ENCODE data around the gene BRICD5. TPM values are rescaled to one million over a fixed set of nuclear protein-coding genes. Genes with fewer than 3 reads are reported as not detected.
A peak's percentile ranks its signal among the peaks of the same experiment; 100 is the strongest.

BRICD5 gene
- total and polyA plus RNA-seq, 2 of the 13 experiments (the other 11 are each of a cell fraction or from before 2014, with no cell fraction given), result 1.6 to 5.8 TPM

DNA sequence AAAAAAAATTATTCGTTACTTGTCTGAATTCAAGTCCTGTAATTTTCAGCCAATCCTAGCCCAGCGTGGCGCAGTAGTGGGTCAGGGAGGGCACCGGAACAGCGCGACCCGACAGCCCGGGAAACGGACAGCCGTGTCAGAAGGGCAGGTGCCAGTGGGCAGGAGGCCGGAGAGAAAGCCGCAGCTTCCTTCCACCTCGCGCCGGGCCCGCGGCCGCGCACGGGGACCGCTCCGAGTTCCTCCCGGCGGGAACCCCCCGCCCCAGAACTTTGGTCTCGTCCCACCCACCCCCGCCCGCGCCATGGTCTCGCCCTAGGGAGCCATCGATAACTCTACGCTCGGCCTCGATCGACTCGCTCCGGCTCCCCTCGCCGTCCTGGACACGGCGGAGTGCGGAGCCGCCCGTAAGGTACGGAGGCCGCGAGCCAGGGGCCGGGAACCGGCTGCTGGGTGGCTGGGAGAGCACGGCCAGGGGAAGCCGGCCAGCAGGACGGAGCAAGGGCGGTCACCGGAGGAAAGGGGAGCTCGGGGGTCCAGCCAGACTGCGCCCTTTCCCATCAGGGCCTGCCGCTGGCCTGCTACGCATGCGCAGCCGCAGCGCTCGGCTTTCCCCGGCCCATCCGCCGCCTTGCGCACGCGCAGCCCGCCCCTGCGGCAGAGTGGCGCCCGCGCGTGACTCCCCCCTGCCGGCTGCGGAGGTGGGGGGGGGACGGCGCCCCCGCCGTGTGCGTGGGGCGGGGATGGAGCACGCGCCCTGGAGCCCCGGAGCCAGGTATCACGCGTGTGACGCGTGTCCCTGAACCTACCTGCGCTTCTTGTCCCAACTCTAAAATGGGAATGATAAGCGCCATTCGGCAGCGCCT lies 5.3 kb downstream of the BRICD5 start, which contains the start of gene MLST8 (continued):
- no peak for TF ChIP-seq CENPBD1 (CRISPR knock-in tag; IDR thresholded peaks at IDR 0.05; ENCODE audit: borderline replicate concordance, low read depth)
- peak; percentile 60; the same call in 1 of the 2 replicates for TF ChIP-seq ZC3H13 (CRISPR knock-in tag; IDR thresholded peaks at IDR 0.05)
- TF ChIP-seq, protein P1, sequence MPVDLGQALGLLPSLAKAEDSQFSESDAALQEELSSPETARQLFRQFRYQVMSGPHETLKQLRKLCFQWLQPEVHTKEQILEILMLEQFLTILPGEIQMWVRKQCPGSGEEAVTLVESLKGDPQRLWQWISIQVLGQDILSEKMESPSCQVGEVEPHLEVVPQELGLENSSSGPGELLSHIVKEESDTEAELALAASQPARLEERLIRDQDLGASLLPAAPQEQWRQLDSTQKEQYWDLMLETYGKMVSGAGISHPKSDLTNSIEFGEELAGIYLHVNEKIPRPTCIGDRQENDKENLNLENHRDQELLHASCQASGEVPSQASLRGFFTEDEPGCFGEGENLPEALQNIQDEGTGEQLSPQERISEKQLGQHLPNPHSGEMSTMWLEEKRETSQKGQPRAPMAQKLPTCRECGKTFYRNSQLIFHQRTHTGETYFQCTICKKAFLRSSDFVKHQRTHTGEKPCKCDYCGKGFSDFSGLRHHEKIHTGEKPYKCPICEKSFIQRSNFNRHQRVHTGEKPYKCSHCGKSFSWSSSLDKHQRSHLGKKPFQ (CRISPR knock-in tag; IDR thresholded peaks at IDR 0.05; ENCODE audit: insufficient replicate concordance), result peak; percentile 49
- no peak for TF ChIP-seq ZNF280D (CRISPR knock-in tag; IDR thresholded peaks at IDR 0.05)
- TF ChIP-seq ZNF136 (CRISPR knock-in tag; IDR thresholded peaks at IDR 0.05; ENCODE audit: low read depth), result peak; percentile 81; the same call in 1 of the 2 replicates
- TF ChIP-seq RFXANK (CRISPR knock-in tag; IDR thresholded peaks at IDR 0.05), result no peak
- no peak for TF ChIP-seq NR2F1 (CRISPR knock-in tag; IDR thresholded peaks at IDR 0.05)
- 0 out of 2 replicates have a peak, but pooled peaks have one; percentile 27 for TF ChIP-seq ZBTB38 (CRISPR knock-in tag; IDR thresholded peaks at IDR 0.05)
- TF ChIP-seq ZNF225 (CRISPR knock-in tag; IDR thresholded peaks at IDR 0.05), result 0 out of 2 replicates have a peak, but pooled peaks have one; percentile 46
- peak; percentile 42; the same call in 1 of the 2 replicates for TF ChIP-seq TFE3 (CRISPR knock-in tag; IDR thresholded peaks at IDR 0.05)
- no peak for TF ChIP-seq CEBPZ (IDR thresholded peaks at IDR 0.05; ENCODE audit: low read length)
- no peak for TF ChIP-seq NFRKB (IDR thresholded peaks at IDR 0.05)
- TF ChIP-seq DBP (CRISPR knock-in tag; IDR thresholded peaks at IDR 0.05; ENCODE audit: not compliant biosample characterization), result no peak
- TF ChIP-seq, protein P2, sequence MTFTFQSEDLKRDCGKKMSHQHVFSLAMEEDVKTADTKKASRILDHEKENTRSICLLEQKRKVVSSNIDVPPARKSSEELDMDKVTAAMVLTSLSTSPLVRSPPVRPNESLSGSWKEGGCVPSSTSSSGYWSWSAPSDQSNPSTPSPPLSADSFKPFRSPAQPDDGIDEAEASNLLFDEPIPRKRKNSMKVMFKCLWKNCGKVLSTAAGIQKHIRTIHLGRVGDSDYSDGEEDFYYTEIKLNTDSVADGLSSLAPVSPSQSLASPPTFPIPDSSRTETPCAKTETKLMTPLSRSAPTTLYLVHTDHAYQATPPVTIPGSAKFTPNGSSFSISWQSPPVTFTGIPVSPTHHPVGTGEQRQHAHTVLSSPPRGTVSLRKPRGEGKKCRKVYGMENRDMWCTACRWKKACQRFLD (CRISPR knock-in tag; IDR thresholded peaks at IDR 0.05; ENCODE audit: borderline replicate concordance), result no peak
- no peak for TF ChIP-seq HOXA7 (CRISPR knock-in tag; IDR thresholded peaks at IDR 0.05)
